T47D (cell line): ENCODE measurements around the gene PRKCA.

ENCODE experiments used
- DNase-seq, 2 experiments: peaks; one replicate each; pipeline versions ENCODE4 v3.0.0 to v3.0.0-alpha.2; 2011 to 2012; ENCODE audit warnings: low read depth in 1 of 2, low spot score in 1 of 2
- JUND ChIP-seq: IDR thresholded peaks from 2 replicates; pipeline ENCODE4 v1.6.1; 2012; ENCODE audit warnings: low read depth
- in situ Hi-C: cut with HindIII; loops from 2 replicates; pipeline ENCODE4 v1.10.0; 2016; ENCODE audit warnings: low sequenced_read_pairs, low pct_unique_long_range_greater_than_20kb

The PRKCA gene

GRCh38 chr17:66654106-66654740 is 351.8 kb downstream of the PRKCA start:
- TF ChIP-seq JUND = no peak
- no peak for DNase-seq
- in situ Hi-C loops = no loop called here

DNA sequence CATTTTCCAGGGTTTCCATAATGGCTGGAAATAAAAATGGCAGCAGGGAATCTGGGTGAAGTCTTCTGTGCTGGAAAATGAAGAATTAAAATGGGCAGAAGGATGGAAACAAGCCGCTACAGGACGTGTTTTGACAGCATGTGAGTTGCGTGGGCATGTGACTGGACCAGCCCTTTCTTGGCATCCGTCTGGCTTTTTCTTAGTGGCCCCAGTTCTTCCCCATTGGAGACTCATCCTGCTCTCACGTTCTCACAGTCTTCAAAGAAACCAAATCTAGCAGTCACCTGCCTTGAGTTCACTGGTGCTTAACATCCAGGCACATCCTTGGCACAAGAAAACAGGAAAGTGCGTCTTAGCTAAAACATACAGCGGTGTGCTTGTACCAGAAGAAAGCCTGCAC is 352.4 kb downstream of the PRKCA start:
- in situ Hi-C loops = no loop called here
- no peak for DNase-seq
- no peak for TF ChIP-seq JUND

DNA sequence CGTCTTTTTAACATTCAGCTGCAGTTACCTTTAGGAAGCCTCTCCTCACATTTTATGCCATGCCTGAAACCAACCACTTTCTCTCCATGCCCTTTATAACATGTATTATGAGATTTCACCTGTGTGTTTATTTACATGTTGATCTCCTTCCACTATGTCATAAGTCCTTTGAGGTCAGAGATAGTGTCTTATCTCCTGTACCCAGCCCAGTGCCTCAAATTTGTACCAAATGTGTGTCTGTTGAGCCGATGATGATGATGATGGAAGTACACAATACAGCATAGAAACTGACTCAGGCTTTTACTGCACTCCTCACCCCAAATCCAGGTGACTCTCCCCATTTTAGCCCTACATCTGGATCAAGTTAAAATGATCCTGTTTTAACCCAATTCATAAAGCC is 353.0 kb downstream of the PRKCA start:
- no peak for TF ChIP-seq JUND
- in situ Hi-C loops = no loop called here

DNA sequence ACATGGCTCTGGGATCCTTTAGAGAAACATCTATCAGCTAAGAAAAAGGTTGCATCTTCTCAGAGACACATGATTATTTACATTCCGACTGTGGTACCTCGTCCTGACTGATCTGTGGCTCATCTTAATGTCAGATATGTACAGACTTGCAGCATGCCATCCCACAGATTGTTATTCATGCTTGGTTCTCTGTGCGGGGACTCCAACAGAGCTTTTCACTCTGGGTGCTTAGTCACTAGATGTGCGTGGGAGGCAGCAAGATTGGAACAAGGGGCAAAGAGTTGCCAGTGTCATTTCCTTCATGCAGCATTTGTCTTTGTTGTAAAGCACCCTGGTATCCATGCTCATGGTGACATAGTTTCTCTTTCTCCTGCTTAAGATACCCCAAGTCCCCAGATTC is 353.4 kb downstream of the PRKCA start:
- in situ Hi-C loops = no loop called here
- no peak for TF ChIP-seq JUND
- DNase-seq = no peak

More for the DNA sequence above, 353.0 kb downstream of the PRKCA start:
- DNase-seq = no peak

GRCh38 chr17:66661411-66662256 is 359.2 kb downstream of the PRKCA start:
- TF ChIP-seq JUND = no peak
- peak; percentile 12 to 44 for DNase-seq
- in situ Hi-C loops = no loop called here

DNA sequence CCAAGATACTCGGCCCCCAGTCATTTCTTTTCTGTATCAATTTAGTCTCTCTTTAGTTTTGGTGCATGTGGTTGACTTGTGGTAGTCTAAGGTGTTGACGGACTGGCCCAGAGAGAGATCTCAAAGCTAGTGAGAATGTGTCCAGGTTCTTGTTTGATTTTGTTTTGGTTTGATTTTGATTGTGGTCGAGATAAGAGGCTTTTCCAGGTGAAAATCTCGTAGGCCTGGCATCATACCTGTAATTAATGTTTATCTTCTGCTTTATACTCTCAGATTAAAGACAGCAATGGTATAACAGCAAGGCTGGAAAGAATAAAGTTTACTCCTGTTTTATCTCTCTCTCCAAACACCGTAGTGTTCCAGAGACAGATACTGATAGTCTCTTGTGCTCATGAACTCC is 360.1 kb downstream of the PRKCA start:
- in situ Hi-C loops = no loop called here
- no peak for TF ChIP-seq JUND
- DNase-seq = no peak

DNA sequence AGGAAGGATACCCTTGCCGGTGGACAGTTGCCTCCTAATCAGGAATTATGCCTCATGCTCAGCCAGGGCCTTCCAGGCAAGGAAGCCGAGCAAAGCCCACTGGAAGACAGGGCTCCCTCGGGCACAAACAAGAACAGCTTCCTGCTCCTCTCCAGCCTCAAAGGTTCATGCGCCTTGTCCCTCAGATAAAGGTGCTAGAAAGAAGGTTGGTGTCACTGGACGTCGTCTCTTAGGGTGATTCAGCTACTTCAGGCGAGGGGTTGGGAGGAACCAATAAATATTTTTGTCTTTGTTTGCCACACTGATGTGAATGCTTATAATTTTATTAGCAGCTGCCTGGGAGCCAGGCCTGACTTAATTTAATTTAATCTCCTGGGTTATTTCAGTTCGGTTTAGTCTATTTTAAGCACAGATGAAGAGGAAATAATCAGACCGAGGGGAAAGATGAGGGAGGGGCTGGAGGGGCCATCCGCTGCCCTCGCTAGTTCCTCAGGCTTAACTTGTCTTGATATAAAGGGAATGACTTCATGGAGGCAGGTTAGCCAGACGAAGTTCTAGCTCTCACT is 360.7 kb downstream of the PRKCA start:
- in situ Hi-C loops = no loop called here
- TF ChIP-seq JUND = no peak
- no peak for DNase-seq

- in situ Hi-C loops = no loop called here
Observed at GRCh38 chr17:66664336-66664735, 361.9 kb downstream of the PRKCA start.

DNA sequence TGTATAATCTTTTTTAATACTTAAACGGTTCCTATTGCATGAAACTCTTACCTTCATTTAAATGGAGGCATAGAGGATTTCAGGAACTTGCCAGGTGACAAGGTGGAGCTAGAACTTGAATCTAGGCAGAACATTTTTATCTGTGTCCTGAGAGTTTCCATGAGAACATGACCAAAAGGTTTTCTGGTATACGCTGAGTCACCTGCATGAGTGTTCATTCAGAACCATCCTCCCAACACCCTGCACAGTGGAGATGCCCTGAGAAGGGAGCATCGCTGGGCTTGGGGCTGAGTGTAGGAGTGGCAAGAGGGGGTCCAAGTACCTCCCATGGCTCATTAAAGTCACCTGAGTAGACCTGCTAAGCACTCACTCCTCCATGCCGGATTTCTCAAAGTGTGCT is 362.8 kb downstream of the PRKCA start:
- DNase-seq = no peak
- TF ChIP-seq JUND = no peak
- in situ Hi-C loops = no loop called here

More at GRCh38 chr17:66664336-66664735, 361.9 kb downstream of the PRKCA start:
- DNase-seq = no peak
- no peak for TF ChIP-seq JUND

DNA sequence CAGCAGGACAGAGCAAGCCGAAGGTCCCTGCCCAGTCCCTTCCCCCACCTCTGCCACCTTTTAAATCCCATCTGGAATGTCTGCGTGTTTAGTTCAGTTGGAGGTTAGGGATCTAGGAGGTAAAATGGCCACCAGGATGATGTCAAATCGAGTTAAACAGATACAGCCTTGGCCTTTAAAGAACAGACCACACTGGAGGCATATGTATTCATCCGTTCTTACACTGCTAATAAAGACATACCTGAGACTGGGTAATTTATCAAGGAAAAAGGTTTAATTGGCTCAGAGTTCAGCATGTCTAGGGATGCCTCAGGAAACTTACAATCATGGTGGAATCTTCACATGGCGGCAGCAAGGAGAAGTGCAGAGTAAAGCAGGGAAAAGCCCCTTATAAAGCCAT is 364.7 kb downstream of the PRKCA start:
- TF ChIP-seq JUND = no peak
- in situ Hi-C loops = no loop called here

GRCh38 chr17:66667491-66668030 is 365.1 kb downstream of the PRKCA start:
- TF ChIP-seq JUND = no peak
- DNase-seq = no peak
- in situ Hi-C loops = no loop called here

More for the DNA sequence above, 364.7 kb downstream of the PRKCA start:
- DNase-seq = no peak

- no peak for TF ChIP-seq JUND
- no peak for DNase-seq
- in situ Hi-C loops = no loop called here
Observed at GRCh38 chr17:66670206-66670605, 367.8 kb downstream of the PRKCA start.

DNA sequence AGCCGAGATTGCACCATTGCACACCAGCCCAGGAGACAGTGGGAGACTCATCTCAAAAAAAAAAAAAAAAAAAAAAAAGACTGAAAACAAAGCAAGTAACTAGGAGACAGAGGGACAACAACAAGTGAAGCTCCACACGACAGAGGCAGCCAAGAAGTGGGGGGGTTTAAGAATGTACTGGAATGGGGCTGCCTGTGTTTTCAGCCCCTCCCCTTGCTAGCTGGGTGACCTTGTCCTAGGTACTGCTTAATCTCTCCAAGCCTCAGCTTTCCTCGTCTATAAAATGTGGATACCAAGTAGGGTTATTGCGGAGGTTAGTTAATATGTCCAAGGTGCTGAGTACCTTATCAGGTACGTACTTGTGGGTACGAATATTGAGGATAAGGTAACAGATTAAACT is 368.7 kb downstream of the PRKCA start:
- no peak for TF ChIP-seq JUND
- in situ Hi-C loops = no loop called here
- DNase-seq = no peak
